IMR-90 (cell line): ENCODE data around the gene ELL. TPM values are rescaled to one million over a fixed set of nuclear protein-coding genes. Genes with fewer than 3 reads are reported as not detected.

Experiments used
- ATAC-seq: fragments of 200-7000 bp; cut with Tn5 transposase; 2 replicates; pipeline ENCODE4 v1.9.1; 2020; ENCODE audit warnings: low read depth, mild to moderate bottlenecking, moderate library complexity
- BruUV-seq: library from RNA; stranded (reverse); fragments of 400-500 nt; replicated peaks from 2 replicates; lab custom pipeline; 2021; lab: Mats Ljungman, UMichigan
- CTCF ChIA-PET: fragments of 300-600 bp; formaldehyde crosslinking; extraction: SDS; loops from one replicate; lab custom pipeline; 2021; ENCODE audit warnings: antibody characterized with exemption; lab: Yijun Ruan, JAX
- POLR2A ChIA-PET: fragments of 300-600 bp; sonication (Branson Sonifier 250); formaldehyde crosslinking; loops from one replicate; lab custom pipeline; 2022; ENCODE audit warnings: antibody characterized with exemption; ENCODE audit not compliant: unreplicated experiment; lab: Charles Lee
- DNase-seq: peaks from one replicate; pipeline ENCODE4 v3.0.0; 2013
- H2AFZ ChIP-seq: replicated peaks from 2 replicates; pipeline ENCODE3; 2013; ENCODE audit warnings: low read length, mild to moderate bottlenecking; ENCODE audit not compliant: poor library complexity
- H2AK5ac ChIP-seq: 2 replicates; pipeline ENCODE4 v1.6.1; 2013; ENCODE audit warnings: low read depth, low read length, inconsistent platforms
- H2AK9ac ChIP-seq: replicated peaks from 2 replicates; pipeline ENCODE3; 2013; ENCODE audit warnings: mild to moderate bottlenecking, low read depth, low read length, moderate library complexity; ENCODE audit not compliant: poor library complexity
- H2BK120ac ChIP-seq: 2 replicates; pipeline ENCODE4 v1.6.1; 2013; ENCODE audit warnings: low read depth, low read length, inconsistent platforms
- H2BK15ac ChIP-seq: 3 replicates; pipeline ENCODE4 v1.6.1; 2013; ENCODE audit warnings: low read depth, low read length, inconsistent platforms
- H2BK20ac ChIP-seq: 2 replicates; pipeline ENCODE4 v1.6.1; 2013; ENCODE audit warnings: low read depth, mild to moderate bottlenecking, inconsistent platforms, low read length, moderate library complexity
- H2BK5ac ChIP-seq: 2 replicates; pipeline ENCODE4 v1.6.1; 2013; ENCODE audit warnings: mild to moderate bottlenecking, low read depth, low read length, inconsistent platforms; ENCODE audit not compliant: poor library complexity, severe bottlenecking
- H3K14ac ChIP-seq: replicated peaks from 2 replicates; pipeline ENCODE4 v1.6.1; 2013; ENCODE audit warnings: low read depth, low read length, inconsistent platforms
- H3K18ac ChIP-seq: 2 replicates; pipeline ENCODE4 v1.6.1; 2013; ENCODE audit warnings: low read depth, low read length, control low read depth
- H3K23ac ChIP-seq: 2 replicates; pipeline ENCODE4 v1.6.1; 2013; ENCODE audit warnings: low read depth, low read length, inconsistent platforms
- H3K27ac ChIP-seq: 2 replicates; pipeline ENCODE4 v1.5.1; 2013; ENCODE audit warnings: mild to moderate bottlenecking, control low read depth, low read length; ENCODE audit not compliant: insufficient read depth
- H3K27me3 ChIP-seq: 2 replicates; pipeline ENCODE4 v1.6.1; 2013; ENCODE audit warnings: low read length; ENCODE audit not compliant: control insufficient read depth, insufficient read depth
- H3K36me3 ChIP-seq: 2 replicates; pipeline ENCODE4 v1.6.1; 2013; ENCODE audit warnings: low read length, mixed read lengths; ENCODE audit not compliant: control insufficient read depth, insufficient read depth
- H3K4ac ChIP-seq: 2 replicates; pipeline ENCODE4 v1.6.1; 2013; ENCODE audit warnings: low read depth, low read length, inconsistent platforms
- H3K4me1 ChIP-seq: 2 replicates; pipeline ENCODE4 v1.6.1; 2013; ENCODE audit warnings: low read length, mixed read lengths; ENCODE audit not compliant: control insufficient read depth, insufficient read depth
- H3K4me2 ChIP-seq: 2 replicates; pipeline ENCODE4 v1.6.1; 2013; ENCODE audit warnings: low read depth, mild to moderate bottlenecking, control low read depth, low read length, moderate library complexity
- H3K4me3 ChIP-seq: 2 replicates; pipeline ENCODE4 v1.5.1; 2013; ENCODE audit warnings: low read depth, mild to moderate bottlenecking, control low read depth, low read length, moderate library complexity; ENCODE audit not compliant: insufficient read depth
- H3K56ac ChIP-seq: 2 replicates; pipeline ENCODE4 v1.6.1; 2013; ENCODE audit warnings: low read length, inconsistent platforms; ENCODE audit not compliant: insufficient read depth; ENCODE audit errors: extremely low read depth
- H3K79me1 ChIP-seq, 2 experiments: 2 replicates each; pipeline ENCODE4 v1.6.1; 2013; ENCODE audit warnings: low read length in 2 of 2, inconsistent platforms in 1 of 2, low read depth in 1 of 2
- H3K9ac ChIP-seq: 2 replicates; pipeline ENCODE4 v1.6.1; 2013; ENCODE audit warnings: low read depth, low read length, control low read depth
- H3K9me1 ChIP-seq: 2 replicates; pipeline ENCODE4 v1.6.1; 2013; ENCODE audit warnings: low read length, inconsistent platforms; ENCODE audit not compliant: insufficient read depth
- H3K9me3 ChIP-seq: 2 replicates; pipeline ENCODE4 v1.6.1; 2013; ENCODE audit warnings: low read length; ENCODE audit not compliant: control insufficient read depth, insufficient read depth
- H4K20me1 ChIP-seq: 2 replicates; pipeline ENCODE4 v1.6.1; 2013; ENCODE audit warnings: low read length, inconsistent platforms; ENCODE audit not compliant: insufficient read depth
- H4K5ac ChIP-seq: 2 replicates; pipeline ENCODE4 v1.6.1; 2013; ENCODE audit warnings: mild to moderate bottlenecking, low read depth, low read length, control low read depth
- H4K8ac ChIP-seq, 2 experiments: 2 replicates each; pipeline ENCODE4 v1.6.1; 2013; ENCODE audit warnings: low read depth in 2 of 2, low read length in 2 of 2, control low read depth in 1 of 2, inconsistent platforms in 1 of 2
- H4K91ac ChIP-seq: 2 replicates; pipeline ENCODE4 v1.6.1; 2013; ENCODE audit warnings: low read depth, low read length, inconsistent platforms; ENCODE audit not compliant: insufficient read depth
- CEBPB ChIP-seq: IDR thresholded peaks from 2 replicates; pipeline ENCODE4 v1.6.1; 2012; ENCODE audit warnings: low read depth, low read length, improper control_type of control experiment
- CHD1 ChIP-seq: IDR thresholded peaks from 2 replicates; pipeline ENCODE4 v1.6.1; 2012; ENCODE audit warnings: low read depth, low read length, improper control_type of control experiment
- MAFK ChIP-seq: IDR thresholded peaks from 2 replicates; pipeline ENCODE4 v1.6.1; 2012; ENCODE audit warnings: low read depth, low read length, improper control_type of control experiment
- MXI1 ChIP-seq: IDR thresholded peaks from 2 replicates; pipeline ENCODE4 v1.6.1; 2012; ENCODE audit warnings: low read depth, mild to moderate bottlenecking, low read length, moderate library complexity, borderline replicate concordance
- NFE2L2 ChIP-seq: fragments of 150-350 bp; IDR thresholded peaks from 2 replicates; pipeline ENCODE4 v1.6.1; 2016; ENCODE audit warnings: low read depth, mild to moderate bottlenecking, low read length
- POLR2A ChIP-seq: IDR thresholded peaks from 2 replicates; pipeline ENCODE4 v1.6.1; 2012; ENCODE audit warnings: mild to moderate bottlenecking, low read depth, low read length
- RAD21 ChIP-seq: IDR thresholded peaks from 2 replicates; pipeline ENCODE4 v1.6.1; 2012; ENCODE audit warnings: low read length, improper control_type of control experiment
- RFX5 ChIP-seq: IDR thresholded peaks from 2 replicates; pipeline ENCODE4 v1.8.0; 2012; ENCODE audit warnings: low read depth, mild to moderate bottlenecking, low read length, moderate library complexity
- SMC3 ChIP-seq: fragments of 150-350 bp; IDR thresholded peaks from 2 replicates; pipeline ENCODE4 v1.6.1; 2016; ENCODE audit warnings: low read depth, mild to moderate bottlenecking, antibody characterized with exemption, low read length, moderate library complexity
- USF2 ChIP-seq: fragments of 150-350 bp; IDR thresholded peaks from 2 replicates; pipeline ENCODE4 v1.6.1; 2017; ENCODE audit warnings: mild to moderate bottlenecking, antibody characterized with exemption, low read length, low read depth
- WGBS, 2 experiments: methylation state at CpG; one replicate each; pipeline versions ENCODE4 v1.1.5 to v1.1.7; 2013; ENCODE audit warnings: missing lambda C conversion rate in 2 of 2; ENCODE audit not compliant: insufficient read length in 1 of 2; ENCODE audit errors: extremely low coverage in 2 of 2; 5-methylcytosine and 5-hydroxymethylcytosine counted together
- dilution Hi-C: fragments of 300-500 bp; cut with HindIII; formaldehyde crosslinking; loops from one replicate; pipeline ENCODE4 v1.14.3; 2018; ENCODE audit warnings: low sequenced_read_pairs; ENCODE audit not compliant: unreplicated experiment
- in situ Hi-C: fragments of 300-500 bp; cut with MboI; formaldehyde crosslinking; loops from 3 replicates; pipeline ENCODE4 v1.14.3; 2019; ENCODE audit warnings: low sequenced_read_pairs, inconsistent platforms, mixed read lengths
- intact Hi-C: fragments of 100-400 bp; cut with micrococcal nuclease; formaldehyde crosslinking; loops from 2 replicates; pipeline ENCODE4 v1.10.0; 2022
- polyA plus RNA-seq, 3 experiments: library from polyadenylated mRNA; depleted of rRNA; stranded (reverse); fragments of >200 nt; gene quantifications; 2 replicates each; pipeline ENCODE4 v1.2.3, GENCODE V29; 2012; ENCODE audit warnings: low replicate concordance in 1 of 3
- total RNA-seq: library from RNA; depleted of rRNA; stranded (reverse); fragments of >200 nt; gene quantifications from 2 replicates; pipeline ENCODE4 v1.2.3, GENCODE V29; 2012
- TF ChIP-seq, protein P1 (sequence below): fragments of 150-350 bp; IDR thresholded peaks from 2 replicates; pipeline ENCODE4 v1.6.1; 2016; ENCODE audit warnings: low read depth, mild to moderate bottlenecking, low read length, moderate library complexity, borderline replicate concordance
- TF ChIP-seq, protein P2 (sequence below): conservative IDR thresholded peaks from 2 replicates; pipeline ENCODE4 v1.5.1; 2012; ENCODE audit warnings: mild to moderate bottlenecking, low read depth, low read length, improper control_type of control experiment

ELL gene
- total and polyA plus RNA-seq, 2 of the 4 experiments (the other 2 are of a cell fraction), result 6.3 to 13.1 TPM

GRCh38 chr19:18429717-18430416 lies 92.0 kb downstream of the ELL start:
- Histone ChIP-seq H4K20me1 (peaks cover 37% of the 10 kb centered on the region), H3K9me1 (peaks cover 15% of the 10 kb centered on the region), H2BK15ac (no peak overlapping the region), H3K36me3 (no peaks in the 10 kb centered on the region; the same call in 1 of the 2 replicates), H4K8ac (no peak overlapping the region; a peak in 1 of 4 replicates), H3K4me3 (no peak overlapping the region), H4K91ac (no peak overlapping the region), H2AFZ (peak overlapping the region; percentile 18), H3K9ac (no peak overlapping the region), H3K18ac (no peak overlapping the region), H3K4ac (0 out of 2 replicates have a peak overlapping the region, but pooled peaks have one; percentile 18), H3K9me3 (no peaks in the 10 kb centered on the region), H4K5ac (no peak overlapping the region), H2BK20ac (no peak overlapping the region), H3K4me2 (no peak overlapping the region; the same call in 1 of the 2 replicates), H3K27ac (no peak overlapping the region), H2AK5ac (peak overlapping the region; percentile 76; the same call in 1 of the 2 replicates), H2AK9ac (peak overlapping the region; percentile 52), H3K79me1 (peaks cover 9 to 55% of the 10 kb centered on the region in 2 experiments; a peak in 3 of 4 replicates), H2BK5ac (no peak overlapping the region), H3K27me3 (no peaks in the 10 kb centered on the region), H3K4me1 (peaks cover 19% of the 10 kb centered on the region), H3K14ac (no peak overlapping the region), H3K23ac (no peak overlapping the region), H2BK120ac (no peak overlapping the region), H3K56ac (no peak overlapping the region)
- CTCF ChIA-PET, result no interaction called here
- TF ChIP-seq, protein P1, sequence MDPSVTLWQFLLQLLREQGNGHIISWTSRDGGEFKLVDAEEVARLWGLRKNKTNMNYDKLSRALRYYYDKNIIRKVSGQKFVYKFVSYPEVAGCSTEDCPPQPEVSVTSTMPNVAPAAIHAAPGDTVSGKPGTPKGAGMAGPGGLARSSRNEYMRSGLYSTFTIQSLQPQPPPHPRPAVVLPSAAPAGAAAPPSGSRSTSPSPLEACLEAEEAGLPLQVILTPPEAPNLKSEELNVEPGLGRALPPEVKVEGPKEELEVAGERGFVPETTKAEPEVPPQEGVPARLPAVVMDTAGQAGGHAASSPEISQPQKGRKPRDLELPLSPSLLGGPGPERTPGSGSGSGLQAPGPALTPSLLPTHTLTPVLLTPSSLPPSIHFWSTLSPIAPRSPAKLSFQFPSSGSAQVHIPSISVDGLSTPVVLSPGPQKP, result no peak
- TF ChIP-seq POLR2A (no peak), NFE2L2 (no peak), RAD21 (no peak), CEBPB (no peak), CHD1 (no peak), RFX5 (no peak), MXI1 (no peak), MAFK (no peak), SMC3 (no peak), USF2 (no peak)
- TF ChIP-seq, protein P2, sequence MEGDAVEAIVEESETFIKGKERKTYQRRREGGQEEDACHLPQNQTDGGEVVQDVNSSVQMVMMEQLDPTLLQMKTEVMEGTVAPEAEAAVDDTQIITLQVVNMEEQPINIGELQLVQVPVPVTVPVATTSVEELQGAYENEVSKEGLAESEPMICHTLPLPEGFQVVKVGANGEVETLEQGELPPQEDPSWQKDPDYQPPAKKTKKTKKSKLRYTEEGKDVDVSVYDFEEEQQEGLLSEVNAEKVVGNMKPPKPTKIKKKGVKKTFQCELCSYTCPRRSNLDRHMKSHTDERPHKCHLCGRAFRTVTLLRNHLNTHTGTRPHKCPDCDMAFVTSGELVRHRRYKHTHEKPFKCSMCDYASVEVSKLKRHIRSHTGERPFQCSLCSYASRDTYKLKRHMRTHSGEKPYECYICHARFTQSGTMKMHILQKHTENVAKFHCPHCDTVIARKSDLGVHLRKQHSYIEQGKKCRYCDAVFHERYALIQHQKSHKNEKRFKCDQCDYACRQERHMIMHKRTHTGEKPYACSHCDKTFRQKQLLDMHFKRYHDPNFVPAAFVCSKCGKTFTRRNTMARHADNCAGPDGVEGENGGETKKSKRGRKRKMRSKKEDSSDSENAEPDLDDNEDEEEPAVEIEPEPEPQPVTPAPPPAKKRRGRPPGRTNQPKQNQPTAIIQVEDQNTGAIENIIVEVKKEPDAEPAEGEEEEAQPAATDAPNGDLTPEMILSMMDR, result no peak
- in situ Hi-C loops, result no loop called here
- BruUV-seq, result no TSS peak
- dilution Hi-C loops, result no loop called here
- POLR2A ChIA-PET, result interaction anchor here (1.0 kb wide), 1 partner anchor 8 kb away, joined by 3 read pairs; no protein-coding TSS in a partner anchor
- ATAC-seq, result no peak
- no peak for DNase-seq
- WGBS, 2 experiments, result no CpG with 5 or more reads among the region's 13 CpGs
- intact Hi-C loops, result no loop called here
